ENCODE data around the gene CELA3A.
"Not testable (repeated sequence)": the region's sequence is repeated elsewhere in the genome, so short reads cannot be mapped to it uniquely, and the experiment has no call there.

The CELA3A gene

DNA sequence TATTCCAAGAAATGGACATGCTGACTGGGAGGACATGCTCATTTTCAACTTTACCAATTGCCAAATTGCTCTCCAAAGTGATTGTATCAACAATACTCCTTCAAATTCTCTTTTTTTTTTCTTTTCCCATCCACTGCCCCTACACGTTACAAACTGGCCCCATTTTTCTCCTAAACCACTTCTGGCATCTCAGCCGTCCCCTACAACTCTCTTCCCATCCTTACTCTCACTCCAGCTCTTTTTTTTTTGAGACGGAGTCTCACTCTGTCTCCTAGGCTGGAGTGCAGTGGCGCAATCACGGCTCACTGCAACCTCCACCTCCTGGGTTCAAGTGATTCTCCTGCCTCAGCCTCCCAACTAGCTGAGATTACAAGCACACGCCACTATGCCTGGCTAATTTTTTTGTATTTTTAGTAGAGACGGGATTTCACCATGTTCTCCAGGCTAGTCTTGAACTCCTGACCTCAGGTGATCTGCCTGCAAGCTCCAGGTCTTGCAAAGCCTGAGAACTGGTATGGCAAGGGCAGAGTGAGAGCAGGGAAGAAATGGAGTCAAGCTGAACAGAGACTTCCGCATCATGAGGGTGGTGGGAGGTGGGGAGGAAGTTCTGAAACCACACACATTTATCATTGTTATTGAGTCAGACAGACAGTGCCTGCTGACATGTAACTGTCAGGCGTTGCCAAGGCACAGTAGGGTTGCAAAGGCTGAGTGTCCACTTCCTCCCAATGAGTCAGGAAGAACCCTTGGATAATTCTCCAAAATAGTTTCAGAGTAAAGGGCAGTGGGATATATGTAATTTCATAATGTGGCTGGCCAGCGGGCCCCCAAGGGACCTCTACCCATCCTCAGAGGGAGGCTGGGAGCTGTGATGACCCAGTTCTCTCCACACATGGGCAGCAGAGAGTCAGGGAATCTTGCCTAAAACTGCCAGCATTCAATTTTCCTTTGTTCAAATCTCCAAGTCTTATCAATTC lies 17.4 kb downstream of the CELA3A start:
- peak in 1 of 3 experiments; percentile 44 for DNase-seq (ENCODE audit: low read depth in 3 of 3)

DNA sequence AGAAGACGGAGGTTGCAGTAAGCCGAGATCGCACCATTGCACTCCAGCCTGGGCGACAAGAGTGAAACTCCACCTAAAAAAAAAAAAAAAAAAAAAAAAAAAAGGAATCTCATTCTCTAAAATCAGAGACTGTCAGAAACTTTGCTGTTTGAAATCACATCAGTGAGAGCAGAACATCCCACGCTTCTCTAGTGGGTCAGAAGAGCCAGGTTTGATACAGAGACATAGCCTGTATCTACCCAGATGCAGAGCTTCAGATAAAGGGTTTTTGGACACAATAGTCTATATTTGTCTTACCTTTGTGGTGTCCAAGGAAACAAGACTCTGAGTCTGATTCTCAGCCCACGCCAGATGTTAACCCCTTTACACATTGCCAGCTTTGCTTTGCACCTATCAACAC lies 19.6 kb downstream of the CELA3A start:
- no peak for DNase-seq (ENCODE audit: low read depth in 3 of 3)

DNA sequence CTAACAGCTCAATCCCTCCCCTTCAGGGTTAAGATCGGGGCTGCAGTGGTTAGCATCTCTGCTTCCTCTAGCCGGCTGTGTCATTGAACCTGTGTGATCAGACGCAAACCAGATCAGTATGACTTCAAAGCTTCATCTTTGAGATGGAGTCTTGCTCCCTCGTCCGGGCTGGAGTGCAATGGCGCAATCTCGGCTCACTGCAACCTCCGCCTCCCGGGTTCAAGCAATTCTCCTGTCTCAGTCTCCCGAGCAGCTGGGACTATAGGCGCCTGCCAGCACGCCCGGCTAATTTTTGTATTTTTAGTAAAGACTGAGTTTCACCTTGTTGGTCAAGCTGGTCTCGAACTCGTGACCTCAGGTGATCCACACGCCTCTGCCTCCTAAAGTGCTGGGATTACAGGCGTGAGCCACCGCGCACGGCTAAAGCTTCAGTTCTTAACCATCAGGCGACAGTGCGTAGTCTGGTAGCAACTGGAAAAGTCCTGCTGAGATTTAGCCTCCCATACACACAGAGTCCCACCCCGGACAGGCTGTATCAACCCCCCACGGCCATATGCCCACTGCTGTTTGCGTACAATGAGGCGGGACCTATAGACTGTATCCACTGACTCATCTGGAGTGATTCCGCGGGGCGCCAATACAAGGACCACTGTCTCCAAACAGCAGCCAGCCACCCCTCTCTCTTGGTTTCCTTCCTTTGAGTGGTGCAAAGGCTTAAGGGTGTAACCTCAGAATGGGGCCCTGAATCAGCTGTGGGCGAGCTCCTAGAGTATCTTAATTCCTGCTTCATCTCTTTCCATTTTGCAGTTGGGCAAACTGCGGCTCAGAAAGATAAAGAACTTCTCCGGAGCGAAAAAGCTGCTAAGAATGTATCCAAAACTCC lies 23.3 kb downstream of the CELA3A start:
- peak in 1 of 3 experiments; percentile 39 for DNase-seq (ENCODE audit: low read depth in 3 of 3)

DNA sequence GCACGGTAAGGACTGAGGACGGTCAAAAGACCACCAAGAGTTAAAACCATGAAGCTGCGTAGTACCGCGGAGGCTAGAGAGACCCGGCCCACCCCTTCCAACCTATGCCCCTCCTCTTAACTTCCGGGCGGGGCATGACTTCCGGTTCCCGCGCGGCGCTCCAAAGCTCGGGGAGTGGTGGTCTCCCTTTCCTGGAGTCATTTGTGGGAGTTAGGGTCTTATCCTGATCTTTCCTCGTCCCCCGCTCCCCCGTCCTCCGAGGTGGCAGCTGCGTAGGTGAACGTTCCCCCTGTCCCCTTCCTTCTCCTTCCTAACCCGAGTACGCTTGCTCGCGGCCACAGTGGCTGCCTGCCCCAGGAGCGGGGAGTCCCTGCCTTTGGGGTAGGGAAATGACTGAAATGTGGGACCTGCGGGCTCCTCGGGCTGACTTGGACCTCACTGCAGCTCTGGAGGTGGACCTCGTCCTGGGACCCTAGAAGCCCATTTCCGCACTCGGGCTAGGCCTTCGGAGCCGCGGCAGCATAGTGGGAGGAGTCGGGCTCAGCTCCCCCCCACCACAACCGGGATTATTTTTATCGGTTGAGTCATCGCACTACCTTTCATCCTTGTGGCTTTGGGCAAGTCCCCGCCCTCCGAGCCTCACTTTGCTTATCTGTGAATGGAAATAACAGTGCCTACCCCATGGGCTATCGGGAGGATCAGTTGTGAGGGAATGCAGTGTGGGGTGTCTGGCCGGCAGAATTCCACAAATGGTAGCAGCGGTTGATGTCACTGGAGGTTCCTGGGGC lies 24.1 kb downstream of the CELA3A start:
- peak; percentile 64 to 86 (median 83) for DNase-seq (ENCODE audit: low read depth in 3 of 3)

DNA sequence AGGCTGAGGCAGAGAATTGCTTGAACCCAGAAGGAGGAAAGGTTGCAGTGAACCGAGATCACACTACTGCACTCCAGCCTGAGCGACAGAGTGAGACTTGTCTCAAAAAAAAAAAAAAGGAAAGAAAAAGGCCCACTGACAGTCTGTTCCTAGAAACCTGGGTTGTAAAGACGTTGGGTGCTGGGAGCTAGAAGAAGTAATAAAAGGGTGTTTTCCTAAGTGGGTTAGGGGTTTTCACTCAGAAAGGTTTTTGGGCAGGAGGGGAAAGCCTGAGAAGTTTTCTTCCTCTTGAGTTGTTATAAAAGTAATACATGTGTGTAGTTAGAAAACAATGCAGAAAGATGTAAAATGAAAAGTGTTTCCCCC lies 25.4 kb downstream of the CELA3A start:
- DNase-seq (ENCODE audit: low read depth in 3 of 3): no peak

DNA sequence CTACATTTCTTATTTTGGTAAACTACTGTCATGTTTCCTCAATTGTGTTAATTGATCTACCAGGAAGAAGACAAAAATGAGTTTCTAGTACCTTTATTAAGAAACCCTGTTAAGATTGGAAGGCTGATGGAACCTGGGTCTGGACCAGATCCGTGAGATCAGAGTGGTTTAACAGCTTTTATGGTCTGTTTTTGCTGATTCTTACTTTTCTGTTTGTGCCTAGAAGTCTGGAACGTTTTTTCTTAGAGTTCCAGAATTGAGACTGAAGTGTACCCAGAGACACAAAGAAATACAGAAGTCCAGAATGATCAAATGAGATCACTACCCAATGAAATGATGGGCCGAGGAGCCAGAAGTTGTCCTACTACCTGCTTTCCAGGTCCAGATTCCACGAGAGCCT lies 28.6 kb downstream of the CELA3A start:
- DNase-seq (ENCODE audit: low read depth in 3 of 3): no peak

DNA sequence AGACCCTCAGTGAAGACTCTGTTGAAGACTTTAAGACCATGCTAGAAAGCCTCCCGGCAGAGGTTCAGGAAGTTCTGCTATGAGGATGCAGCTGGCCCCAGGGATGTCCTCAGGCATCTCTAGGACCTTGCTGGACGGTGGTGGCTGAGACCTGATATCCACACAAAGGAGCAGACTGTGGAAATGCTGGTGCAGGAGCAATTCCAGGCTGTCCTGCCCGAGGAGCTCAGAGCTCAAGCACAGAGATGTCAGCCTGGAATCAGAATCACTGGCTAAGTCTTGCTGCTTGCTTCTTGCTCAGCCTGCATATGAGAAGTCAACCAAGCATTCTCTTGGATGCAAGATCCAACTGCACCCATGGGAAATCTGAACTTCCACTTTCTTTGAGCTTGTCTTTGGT lies 29.0 kb downstream of the CELA3A start:
- DNase-seq (ENCODE audit: low read depth in 3 of 3): no peak

DNA sequence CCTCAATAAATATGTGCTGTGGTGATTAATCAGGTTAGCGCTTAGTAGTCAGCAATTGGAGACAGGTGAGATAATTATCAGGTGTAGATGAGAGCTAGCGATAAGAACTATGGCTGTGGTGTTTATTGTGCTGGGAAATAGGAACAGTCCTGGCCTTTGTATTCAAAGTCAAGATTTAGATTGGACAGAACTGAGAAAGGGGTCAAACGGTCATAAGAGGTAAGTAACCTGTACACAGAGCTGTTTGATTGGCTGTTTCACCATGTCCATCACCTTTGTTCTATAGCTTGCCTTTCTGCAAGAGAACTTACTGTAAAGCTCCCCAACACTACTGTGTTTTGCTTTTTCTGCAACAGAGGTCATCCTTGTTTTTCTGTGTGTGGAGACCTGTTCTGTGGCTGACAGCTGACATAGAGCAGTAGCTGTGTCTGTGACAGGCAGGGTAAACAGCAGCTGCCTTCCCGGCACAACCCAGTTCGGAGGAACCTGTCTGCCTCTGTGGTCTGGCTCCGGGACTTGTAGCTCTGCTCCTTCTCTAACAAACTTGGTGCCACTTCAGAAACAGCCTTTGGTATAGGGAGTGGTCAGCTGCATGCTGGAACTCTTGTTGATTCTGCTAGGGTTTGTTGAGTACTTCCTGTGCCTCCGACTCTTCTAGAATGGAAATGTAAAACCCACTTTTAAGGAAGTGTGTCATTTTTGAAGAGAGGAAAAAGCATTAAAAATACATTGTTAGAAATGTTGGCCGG lies 29.9 kb downstream of the CELA3A start:
- DNase-seq (ENCODE audit: low read depth in 3 of 3): no peak

DNA sequence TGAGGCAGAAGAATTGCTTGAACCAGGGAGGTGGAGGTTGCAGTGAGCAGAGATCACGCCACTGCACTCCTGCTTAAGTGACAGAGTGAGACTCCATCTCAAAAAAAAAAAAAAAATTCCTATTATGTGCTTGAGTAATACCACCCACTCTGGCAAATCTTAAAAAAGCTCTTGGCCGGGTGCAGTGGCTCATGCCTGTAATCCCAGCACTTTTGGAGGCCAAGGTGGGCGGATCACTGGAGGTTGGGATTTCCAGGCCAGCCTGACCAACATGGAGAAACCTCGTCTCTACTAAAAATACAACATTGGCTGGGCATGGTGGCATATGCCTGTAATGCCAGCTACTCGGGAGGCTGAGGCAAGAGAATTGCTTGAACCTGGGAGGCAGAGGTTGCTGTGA lies 33.4 kb downstream of the CELA3A start:
- not testable (repeated sequence) for DNase-seq (ENCODE audit: low read depth in 3 of 3)

DNA sequence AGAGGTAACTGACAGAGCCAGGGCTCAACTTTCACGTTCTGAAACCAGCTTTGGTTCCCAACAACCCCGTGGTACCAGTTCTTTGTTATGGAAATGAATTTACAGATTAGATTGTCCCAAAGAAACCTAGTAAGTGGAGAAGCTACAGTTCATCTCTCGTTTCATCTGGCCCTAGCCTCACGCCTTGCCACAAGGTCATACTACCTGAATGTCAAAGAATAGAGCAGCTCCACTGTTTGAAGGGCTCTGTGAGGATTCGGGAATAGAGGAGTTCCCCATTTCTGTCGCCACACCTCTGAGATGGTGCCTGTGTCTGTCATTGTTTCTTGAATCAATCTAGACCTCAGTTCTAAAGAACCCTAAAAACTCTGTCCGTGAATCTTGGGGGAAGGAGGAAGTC lies 36.1 kb downstream of the CELA3A start:
- DNase-seq (ENCODE audit: low read depth in 3 of 3): no peak

DNA sequence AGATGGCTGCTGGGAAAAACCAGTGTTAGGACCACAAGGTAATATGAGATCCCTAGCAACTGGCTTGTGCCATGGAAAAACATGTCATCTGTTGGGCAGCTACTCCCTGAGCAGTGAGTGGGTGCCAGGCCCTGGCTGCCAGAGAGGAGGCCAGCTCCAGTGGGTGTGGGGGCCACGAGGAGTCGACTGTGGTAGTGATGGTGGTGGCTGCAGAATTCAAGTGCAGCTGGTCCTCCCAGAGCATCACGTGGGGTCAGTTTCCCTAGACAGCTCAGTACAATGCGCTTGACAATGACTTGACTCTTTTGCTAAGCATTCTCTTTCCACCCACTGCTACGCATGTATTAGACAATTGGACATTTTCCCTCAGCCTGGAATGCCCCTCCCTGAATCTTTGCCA lies 36.6 kb downstream of the CELA3A start:
- no peak for DNase-seq (ENCODE audit: low read depth in 3 of 3)

DNA sequence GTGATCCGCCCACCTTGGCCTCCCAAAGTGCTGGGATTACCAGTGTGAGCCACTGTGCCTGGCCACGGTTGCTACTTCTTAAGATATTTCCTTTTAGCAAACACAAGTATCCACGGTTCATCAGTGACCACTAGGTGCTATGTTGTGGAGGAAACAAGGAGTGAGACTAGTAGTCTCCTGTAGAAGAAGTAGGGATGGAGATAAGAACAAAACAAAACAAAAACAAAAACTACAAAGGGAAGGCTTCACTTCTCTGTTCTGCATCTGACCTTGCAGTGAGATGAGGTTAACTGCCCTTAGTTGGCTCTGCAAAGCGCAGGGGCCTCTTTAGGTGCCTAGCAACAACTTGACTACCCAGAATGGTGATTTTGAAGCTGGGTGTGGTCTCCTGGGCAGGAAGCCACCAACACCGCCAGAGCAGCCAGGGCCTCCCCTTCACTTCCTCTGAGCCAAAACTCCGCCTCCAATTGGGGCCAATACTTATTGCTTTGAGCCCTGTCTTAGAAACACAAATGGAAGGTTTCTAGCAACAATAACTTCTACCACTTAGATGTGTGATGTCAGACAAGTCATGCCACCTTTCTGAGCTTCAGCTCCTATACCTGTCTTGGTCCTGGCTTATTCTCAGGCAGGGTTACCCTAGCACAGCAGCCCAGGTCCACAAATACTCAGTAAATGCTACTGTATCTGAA lies 38.3 kb downstream of the CELA3A start:
- DNase-seq (ENCODE audit: low read depth in 3 of 3): peak; percentile 43 to 71 (median 65)

DNA sequence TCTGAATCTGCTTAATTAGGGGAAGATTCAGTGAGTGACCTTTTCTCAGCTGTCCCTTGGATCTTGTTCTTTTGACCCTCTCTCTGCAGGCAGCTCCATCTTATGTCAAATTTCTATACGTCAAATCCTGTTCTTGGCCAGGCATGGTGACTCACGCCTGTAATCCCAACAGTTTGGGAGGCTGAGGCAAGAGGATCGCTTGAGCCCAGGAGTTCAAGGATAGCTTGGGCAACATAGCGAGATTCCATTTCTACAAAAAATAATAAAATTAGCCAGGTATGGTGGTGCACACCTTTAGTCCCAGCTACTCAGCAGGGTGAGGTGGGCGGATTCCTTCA lies 38.8 kb downstream of the CELA3A start:
- no peak for DNase-seq (ENCODE audit: low read depth in 3 of 3)

DNA sequence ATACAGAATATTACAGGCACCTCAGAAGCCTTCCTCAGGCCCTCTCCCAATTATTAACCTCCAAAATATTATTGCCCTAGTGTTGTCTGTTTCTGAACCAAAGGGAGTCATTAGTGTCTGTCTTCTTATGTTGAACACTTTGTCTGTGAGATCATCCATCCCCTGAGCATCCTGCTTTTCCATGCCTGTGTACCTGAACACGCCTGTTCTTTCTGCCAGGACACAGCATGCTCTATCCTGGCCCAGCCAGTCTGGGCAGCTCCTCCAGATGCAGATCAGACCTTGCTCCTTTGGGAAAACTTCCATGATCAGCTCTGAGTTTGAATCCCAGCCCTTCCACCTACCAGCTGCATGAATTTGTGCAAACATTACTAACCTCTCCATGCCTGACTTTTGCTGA lies 40.0 kb downstream of the CELA3A start:
- no peak for DNase-seq (ENCODE audit: low read depth in 3 of 3)

DNA sequence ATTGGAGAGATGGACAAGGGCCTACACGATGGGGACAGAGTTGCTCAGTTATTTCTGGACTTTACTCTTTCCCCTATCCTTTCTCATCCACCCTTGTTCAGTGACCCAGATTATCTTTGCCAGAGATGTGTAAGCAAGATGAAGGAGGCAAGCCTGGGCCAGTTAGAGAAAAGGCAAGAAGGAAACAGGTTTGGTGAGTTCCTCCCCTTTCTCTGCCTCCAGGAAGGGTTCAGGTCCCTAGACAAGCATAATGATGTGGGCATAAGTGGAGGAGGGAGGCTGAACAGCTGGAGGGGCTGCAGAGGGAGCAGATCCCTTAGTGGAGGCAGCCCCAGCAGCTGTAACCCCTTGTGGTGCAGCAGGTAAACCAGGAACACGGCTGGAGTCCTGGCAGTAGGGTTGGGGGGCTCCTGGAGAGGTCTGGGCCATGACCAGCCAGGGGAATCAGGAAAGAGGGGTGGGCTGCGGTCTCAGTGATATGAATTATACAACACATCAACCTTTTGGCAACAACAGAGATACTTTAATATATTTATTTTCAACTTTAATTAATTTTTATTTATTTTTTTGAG lies 41.8 kb downstream of the CELA3A start:
- no peak for DNase-seq (ENCODE audit: low read depth in 3 of 3)

DNA sequence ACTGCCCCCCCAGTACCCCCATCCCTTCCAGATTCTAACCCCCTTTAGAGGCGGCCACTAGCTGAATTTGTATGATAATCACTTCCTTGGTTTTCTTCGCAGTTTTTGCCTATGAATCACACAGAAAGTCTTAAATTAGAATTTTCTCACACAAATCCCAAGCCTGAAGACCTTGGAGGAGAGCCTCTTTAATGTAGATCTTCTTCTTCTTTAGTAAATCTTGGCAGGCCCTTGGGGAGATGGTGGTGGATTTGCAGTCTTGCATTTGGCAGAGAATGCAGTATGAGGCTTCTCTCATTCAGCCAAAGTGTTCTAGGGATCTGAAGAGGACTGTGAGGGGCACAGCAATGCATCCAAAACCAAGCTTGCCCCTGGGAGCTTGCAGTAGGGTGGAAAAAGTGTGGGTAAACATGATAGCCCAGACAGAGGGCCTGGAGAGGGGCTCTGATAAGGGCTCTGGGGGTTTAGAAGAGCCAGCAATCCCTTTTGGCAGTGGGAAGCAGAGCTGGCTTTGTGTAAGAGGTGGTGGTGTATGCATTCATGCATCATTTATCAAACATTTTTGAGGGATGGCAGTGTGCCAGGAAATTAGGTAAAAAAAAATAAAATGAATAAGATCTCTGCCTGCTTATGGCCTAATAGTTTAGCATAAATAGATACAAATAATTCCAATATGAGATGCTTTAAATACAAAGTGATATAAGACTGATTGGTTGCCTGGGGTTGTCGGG lies 43.4 kb downstream of the CELA3A start:
- no peak for DNase-seq (ENCODE audit: low read depth in 3 of 3)

DNA sequence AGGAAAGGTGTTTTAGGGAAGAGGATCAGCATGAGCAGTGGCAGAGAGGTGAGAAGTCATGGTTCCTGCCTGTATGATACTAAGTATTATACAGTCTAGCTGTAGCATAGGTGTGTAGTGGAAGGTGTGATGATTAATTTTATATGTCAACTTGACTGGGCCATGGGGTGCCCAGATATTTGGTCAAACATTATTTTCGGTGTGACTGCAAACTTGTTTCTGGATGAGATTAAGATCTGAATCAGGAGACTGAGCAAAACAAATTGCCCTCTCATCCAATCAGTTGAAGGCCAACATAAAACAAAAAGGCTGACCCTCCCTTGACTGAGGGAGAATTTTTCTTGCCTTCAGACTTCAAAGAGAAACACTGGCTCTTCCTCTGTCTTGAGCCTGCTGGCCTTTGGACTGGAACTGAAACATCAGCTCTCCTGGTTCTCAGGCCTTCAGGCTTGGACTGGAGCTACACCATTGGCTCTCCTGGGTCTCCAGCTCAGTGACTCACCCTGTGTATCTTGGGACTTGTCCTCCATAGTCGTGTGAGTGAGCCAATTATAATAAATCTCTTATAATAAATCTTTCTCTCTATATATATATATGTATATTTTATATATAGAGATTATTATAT lies 44.3 kb downstream of the CELA3A start:
- no peak for DNase-seq (ENCODE audit: low read depth in 3 of 3)

DNA sequence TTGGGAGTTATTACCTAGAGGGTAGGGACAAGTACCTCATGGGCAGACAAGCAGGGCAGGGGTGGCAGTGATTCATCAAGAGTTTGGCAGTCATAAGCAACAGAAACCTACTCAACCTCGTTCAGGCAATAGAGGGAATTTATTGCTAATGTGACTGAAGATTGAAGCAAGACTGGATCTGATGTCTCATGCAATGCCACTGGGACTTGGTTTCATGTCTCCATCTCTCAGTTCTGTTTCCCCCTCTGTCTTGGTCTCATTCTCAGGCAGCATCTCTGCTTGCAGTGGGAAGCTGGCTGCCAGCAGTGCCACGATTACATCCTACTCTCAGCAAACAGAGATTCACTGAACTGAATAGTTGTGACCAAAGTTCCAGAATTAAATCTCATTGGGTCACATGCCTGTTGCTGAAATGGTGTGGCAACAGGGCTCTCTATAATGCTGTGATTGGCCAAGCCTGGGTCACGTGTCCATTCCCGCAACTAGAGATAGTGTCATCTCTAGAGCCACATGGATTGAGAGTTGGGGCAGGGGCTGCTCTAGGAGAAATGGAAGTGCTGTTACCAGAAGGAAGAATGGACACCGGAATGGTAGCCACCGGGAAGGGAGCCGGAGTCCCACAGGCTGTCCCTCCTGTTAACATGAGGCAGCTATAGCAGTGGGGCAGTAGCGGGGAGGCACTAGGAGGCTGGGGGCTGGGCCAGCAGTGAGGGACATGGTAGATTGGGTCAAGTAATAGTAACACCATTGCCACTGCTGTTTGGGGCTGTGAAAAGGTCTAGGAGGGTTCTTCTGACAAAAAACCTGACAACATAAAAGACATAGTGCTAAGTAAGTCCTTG lies 47.1 kb downstream of the CELA3A start:
- no peak for DNase-seq (ENCODE audit: low read depth in 3 of 3)
